Epithelial cell of prostate (primary cell): ENCODE data around the gene NEBL.

Experiments used
- DNase-seq: peaks from one replicate; pipeline ENCODE4 v3.0.0-alpha.2; 2011; ENCODE audit warnings: low read depth, low spot score
- H3K27ac ChIP-seq: fragments of 450-650 bp; 2 replicates; pipeline ENCODE4 v1.5.1; 2017; ENCODE audit warnings: mild to moderate bottlenecking

The NEBL gene

GRCh38 chr10:20874261-20874660 lies 22.9 kb downstream of the NEBL start:
- no peak for DNase-seq
- no peak overlapping the region for H3K27ac ChIP-seq

- DNase-seq, result no peak
- H3K27ac ChIP-seq, result no peak overlapping the region
Observed at GRCh38 chr10:20871970-20872369, 25.1 kb downstream of the NEBL start.

GRCh38 chr10:20870834-20871233 lies 26.3 kb downstream of the NEBL start:
- DNase-seq, result no peak
- H3K27ac ChIP-seq, result no peak overlapping the region

- no peak for DNase-seq
Observed at GRCh38 chr10:20863008-20863407, 34.1 kb downstream of the NEBL start.

GRCh38 chr10:20858292-20859124 lies 38.6 kb downstream of the NEBL start:
- DNase-seq, result no peak

More at GRCh38 chr10:20863008-20863407, 34.1 kb downstream of the NEBL start:
- H3K27ac ChIP-seq, result no peak overlapping the region

GRCh38 chr10:20856484-20856883 lies 40.6 kb downstream of the NEBL start:
- H3K27ac ChIP-seq, result no peak overlapping the region
- no peak for DNase-seq

More at GRCh38 chr10:20858292-20859124, 38.6 kb downstream of the NEBL start:
- H3K27ac ChIP-seq, result no peak overlapping the region

GRCh38 chr10:20855398-20856038 lies 41.6 kb downstream of the NEBL start:
- H3K27ac ChIP-seq, result no peak overlapping the region
- no peak for DNase-seq

- H3K27ac ChIP-seq, result no peak overlapping the region
- DNase-seq, result no peak
Observed at GRCh38 chr10:20853276-20853675, 43.8 kb downstream of the NEBL start.

- no peak overlapping the region for H3K27ac ChIP-seq
- DNase-seq, result no peak
Observed at GRCh38 chr10:20852303-20852702, 44.8 kb downstream of the NEBL start.

- H3K27ac ChIP-seq, result no peak overlapping the region
- no peak for DNase-seq
Observed at GRCh38 chr10:20847512-20847911, 49.6 kb downstream of the NEBL start.

GRCh38 chr10:20846263-20846662 lies 50.8 kb downstream of the NEBL start:
- no peak for DNase-seq
- no peak overlapping the region for H3K27ac ChIP-seq

GRCh38 chr10:20841419-20841818 lies 55.7 kb downstream of the NEBL start:
- DNase-seq, result no peak
- H3K27ac ChIP-seq, result no peak overlapping the region

- no peak overlapping the region for H3K27ac ChIP-seq
- DNase-seq, result no peak
Observed at GRCh38 chr10:20839910-20840309, 57.2 kb downstream of the NEBL start.

- H3K27ac ChIP-seq, result peak overlapping the region; percentile 12
- peak; percentile 53 for DNase-seq
Observed at GRCh38 chr10:20839141-20839540, 58.0 kb downstream of the NEBL start.

GRCh38 chr10:20836401-20836800 lies 60.7 kb downstream of the NEBL start:
- no peak overlapping the region for H3K27ac ChIP-seq
- no peak for DNase-seq

GRCh38 chr10:20835335-20835734 lies 61.8 kb downstream of the NEBL start:
- H3K27ac ChIP-seq, result no peak overlapping the region
- DNase-seq, result no peak

- no peak for DNase-seq
- H3K27ac ChIP-seq, result no peak overlapping the region
Observed at GRCh38 chr10:20834825-20835224, 62.3 kb downstream of the NEBL start.

- H3K27ac ChIP-seq, result no peak overlapping the region
- no peak for DNase-seq
Observed at GRCh38 chr10:20822825-20823224, 74.3 kb downstream of the NEBL start.

GRCh38 chr10:20817646-20818045 lies 79.5 kb downstream of the NEBL start:
- no peak for DNase-seq
- H3K27ac ChIP-seq, result peak overlapping the region; percentile 72

GRCh38 chr10:20817116-20817515 lies 80.0 kb downstream of the NEBL start:
- H3K27ac ChIP-seq, result peak overlapping the region; percentile 72

GRCh38 chr10:20814116-20814515 lies 83.0 kb downstream of the NEBL start:
- H3K27ac ChIP-seq, result no peak overlapping the region
- DNase-seq, result no peak

More at GRCh38 chr10:20817116-20817515, 80.0 kb downstream of the NEBL start:
- no peak for DNase-seq

GRCh38 chr10:20811131-20811530 lies 86.0 kb downstream of the NEBL start:
- DNase-seq, result no peak
- H3K27ac ChIP-seq, result no peak overlapping the region
